Measurements from ENCODE around the gene SPRING1.

SPRING1 gene

GRCh38 chr12:116731801-116732200 is 6.1 kb downstream of the SPRING1 start (continued):
- no peak for TF ChIP-seq ZNF610 (tag by site-specific recombination; IDR thresholded peaks at IDR 0.05; ENCODE audit: borderline replicate concordance)
- TF ChIP-seq ZNF555 (tag by site-specific recombination; conservative IDR thresholded peaks at IDR 0.05), result no peak
- no peak for TF ChIP-seq MYNN (tag by site-specific recombination; IDR thresholded peaks at IDR 0.05; ENCODE audit: borderline replicate concordance)
- TF ChIP-seq ZNF660 (tag by site-specific recombination; IDR thresholded peaks at IDR 0.05), result no peak
- no peak for TF ChIP-seq ZNF514 (tag by site-specific recombination; IDR thresholded peaks at IDR 0.05)

GRCh38 chr12:116727891-116728290 is 10.0 kb downstream of the SPRING1 start:
- ChIA-PET POLR2A (interaction anchor here (1.9 kb wide), 1 partner anchor 9 kb away, joined by 6 read pairs; no protein-coding TSS in a partner anchor), CTCF (interaction anchor here (0.6 to 1.3 kb wide), 3 partner anchors 12 to 135 kb away, joined by 3 to 6 read pairs (median 4); no protein-coding TSS in a partner anchor)
- Histone ChIP-seq H3K4me1 (ENCODE audit: control insufficient read depth, insufficient read depth, low read length) (peaks cover 12% of the 10 kb centered on the region; the same call in 1 of the 2 replicates), H3K27ac (ENCODE audit: extremely low read depth, low read depth, low read length) (no peak overlapping the region), H3K36me3 (ENCODE audit: control insufficient read depth in 2 of 2, insufficient read depth in 1 of 2, low read length in 2 of 2) (peaks cover 0 to 7% of the 10 kb centered on the region in 2 experiments; a peak in 2 of 3 replicates), H3K9me3 (ENCODE audit: control insufficient read depth, insufficient read depth, low read depth, low read length) (no peaks in the 10 kb centered on the region), H3K4me3 (ENCODE audit: low read depth, low read length) (no peak overlapping the region)
- TF ChIP-seq SP3 (tag by site-specific recombination; IDR thresholded peaks at IDR 0.05) (no peak), REST (tag by site-specific recombination; IDR thresholded peaks at IDR 0.05) (no peak), GLI4 (tag by site-specific recombination; IDR thresholded peaks at IDR 0.05) (no peak), ZSCAN18 (tag by site-specific recombination; IDR thresholded peaks at IDR 0.05) (no peak), ZNF174 (tag by site-specific recombination; IDR thresholded peaks at IDR 0.05) (no peak), MEIS1 (CRISPR knock-in tag; IDR thresholded peaks at IDR 0.05; ENCODE audit: borderline replicate concordance) (no peak), ZNF398 (tag by site-specific recombination; IDR thresholded peaks at IDR 0.05) (no peak), ZNF792 (tag by site-specific recombination; IDR thresholded peaks at IDR 0.05) (no peak), ZNF423 (tag by site-specific recombination; IDR thresholded peaks at IDR 0.05) (no peak), ELK4 (IDR thresholded peaks at IDR 0.05; ENCODE audit: borderline replicate concordance, low read depth, low read length) (no peak), ZSCAN30 (tag by site-specific recombination; IDR thresholded peaks at IDR 0.05) (no peak), ZBTB44 (tag by site-specific recombination; IDR thresholded peaks at IDR 0.05) (no peak), ZNF548 (tag by site-specific recombination; IDR thresholded peaks at IDR 0.05) (no peak)
